ENCODE measurements around the gene SPTLC3.

GRCh38 chr20:13060327-13060726 is 51.6 kb downstream of the SPTLC3 start:
- TF ChIP-seq TCF4 (CRISPR knock-in tag; IDR thresholded peaks at IDR 0.05; ENCODE audit: borderline replicate concordance) (no peak), PATZ1 (CRISPR knock-in tag; IDR thresholded peaks at IDR 0.05; ENCODE audit: borderline replicate concordance) (no peak), SNAI2 (CRISPR knock-in tag; IDR thresholded peaks at IDR 0.05) (no peak), CREB5 (CRISPR knock-in tag; IDR thresholded peaks at IDR 0.05; ENCODE audit: low read depth) (no peak), PPARA (CRISPR knock-in tag; IDR thresholded peaks at IDR 0.05; ENCODE audit: borderline replicate concordance) (no peak), RARB (CRISPR knock-in tag; IDR thresholded peaks at IDR 0.05) (no peak), BACH2 (CRISPR knock-in tag; IDR thresholded peaks at IDR 0.05; ENCODE audit: borderline replicate concordance) (no peak), ZNF70 (CRISPR knock-in tag; IDR thresholded peaks at IDR 0.05) (no peak), POU6F1 (CRISPR knock-in tag; IDR thresholded peaks at IDR 0.05; ENCODE audit: borderline replicate concordance, low read depth) (no peak), ZC3H10 (CRISPR knock-in tag; IDR thresholded peaks at IDR 0.05) (no peak), ZNF565 (CRISPR knock-in tag; conservative IDR thresholded peaks at IDR 0.05; ENCODE audit: low read depth) (no peak), CSDC2 (CRISPR knock-in tag; IDR thresholded peaks at IDR 0.05) (no peak), ISL1 (CRISPR knock-in tag; IDR thresholded peaks at IDR 0.05) (no peak), CSRNP3 (CRISPR knock-in tag; IDR thresholded peaks at IDR 0.05) (no peak)

Measured in SK-N-SH treated with all-trans-retinoic acid at 6 μM for 48 hours (cell line).